Upper lobe of left lung (tissue), 4 donors: ENCODE results near the gene BHMT2.

Experiments used
- CTCF ChIP-seq, 6 experiments: fragments of 450-650 bp in 4 of 6; fragments of 200-600 bp in 2 of 6; sonication (generic) in 2 of 6; IDR thresholded peaks; one replicate each; pipeline ENCODE4 v1.5.1; 2016 to 2019; ENCODE audit warnings: antibody characterized with exemption in 6 of 6
- EP300 ChIP-seq, 4 donors: sonication (generic); formaldehyde crosslinking; IDR thresholded peaks; one replicate each; pipeline ENCODE4 v1.5.1; 2017; ENCODE audit warnings: antibody characterized with exemption in 4 of 4, control low read depth in 2 of 4
- POLR2A ChIP-seq, 4 donors: fragments of 450-650 bp; IDR thresholded peaks; one replicate each; pipeline ENCODE4 v1.5.1; 2016 to 2017; ENCODE audit warnings: antibody characterized with exemption in 4 of 4, mild to moderate bottlenecking in 2 of 4
- POLR2AphosphoS5 ChIP-seq, 2 donors: sonication (generic); formaldehyde crosslinking; IDR thresholded peaks; one replicate each; pipeline ENCODE4 v1.5.1; 2017; ENCODE audit warnings: antibody characterized with exemption in 2 of 2

- TF ChIP-seq CTCF (IDR thresholded peaks at IDR 0.05) (no peak), POLR2A (IDR thresholded peaks at IDR 0.05) (no peak), POLR2AphosphoS5 (IDR thresholded peaks at IDR 0.05) (no peak), EP300 (IDR thresholded peaks at IDR 0.05) (no peak)
Observed at GRCh38 chr5:79053321-79053720, 16.2 kb upstream of the BHMT2 start.
